ENCODE results near the gene SELP.
A peak's percentile ranks its signal among the peaks of the same experiment; 100 is the strongest.

SELP gene

DNA sequence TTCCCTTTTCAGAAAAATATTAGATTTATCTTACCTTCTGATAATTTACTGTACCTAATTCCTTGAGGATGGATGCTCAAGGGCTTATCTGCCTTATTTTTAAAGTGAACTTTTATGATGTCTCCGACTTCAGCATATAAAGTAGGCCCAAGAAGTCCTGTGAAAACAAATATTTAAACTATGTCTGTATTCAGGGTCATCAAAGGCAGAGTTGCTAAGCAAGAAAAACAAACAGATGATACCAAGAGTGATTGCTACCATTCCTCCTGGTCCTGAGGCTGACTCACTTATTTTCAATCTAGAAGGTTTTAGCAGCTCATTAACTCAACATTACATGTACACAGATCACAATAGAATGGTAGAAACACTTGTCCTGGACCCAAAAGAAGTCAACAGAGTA lies 57.7 kb downstream of the SELP start:
- DNase-seq = no peak

DNA sequence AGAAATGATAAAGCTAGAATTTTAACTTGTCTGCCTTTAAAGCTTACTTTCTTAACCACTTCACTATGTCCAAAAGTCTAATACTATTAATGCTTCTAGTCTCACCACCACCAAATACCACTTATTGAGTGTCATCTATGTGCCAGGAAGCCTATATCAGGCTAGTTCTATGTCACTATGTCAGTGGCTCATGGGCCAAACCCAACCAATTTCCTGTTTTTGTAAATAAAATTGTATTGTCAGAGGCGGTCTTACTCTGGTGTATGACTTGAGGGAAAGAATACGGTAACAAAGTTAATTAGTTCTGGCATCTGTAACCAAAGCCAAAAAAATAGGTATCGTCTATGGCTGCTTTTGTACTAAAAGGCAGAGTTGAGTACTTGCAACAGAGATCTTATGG lies 58.5 kb downstream of the SELP start:
- DNase-seq = no peak

DNA sequence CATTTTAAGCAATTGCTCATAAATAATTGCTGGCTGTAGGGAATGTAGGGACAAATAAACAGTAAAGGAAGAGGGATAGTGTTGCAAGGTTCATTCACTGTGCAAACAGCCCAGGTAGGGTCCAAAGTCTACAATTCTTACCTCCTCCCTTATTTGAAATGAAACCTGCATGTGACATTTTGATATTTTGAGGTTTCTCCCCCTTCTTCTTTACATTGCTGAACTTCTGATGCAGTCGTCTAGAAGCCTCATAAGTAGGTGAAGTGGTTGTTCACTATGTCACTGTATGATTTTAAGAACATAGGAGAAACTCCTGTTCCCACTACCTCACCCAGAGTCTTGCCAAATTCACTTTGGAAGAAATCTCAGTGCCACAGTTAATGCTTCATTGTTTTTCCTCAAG lies 59.8 kb downstream of the SELP start:
- no peak for DNase-seq

DNA sequence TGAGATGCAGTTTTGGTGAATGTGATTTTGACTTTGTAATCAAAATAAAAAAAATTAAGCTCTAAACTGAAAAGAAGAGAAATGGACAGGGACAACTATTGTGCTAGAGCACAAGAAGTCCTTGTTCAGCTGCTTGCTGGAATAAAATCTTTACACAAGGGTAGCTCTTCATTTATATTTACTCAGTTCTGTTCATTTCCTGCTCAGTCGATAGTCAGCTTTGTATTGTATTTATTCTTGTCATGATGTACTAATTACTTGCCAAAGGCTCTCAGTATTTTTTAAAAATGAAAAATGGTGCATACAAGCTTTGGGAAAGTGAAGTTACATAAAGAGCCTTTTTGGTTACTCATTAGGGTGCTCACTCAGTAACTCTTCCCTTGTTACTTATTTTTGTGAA lies 61.4 kb downstream of the SELP start:
- DNase-seq = no peak

DNA sequence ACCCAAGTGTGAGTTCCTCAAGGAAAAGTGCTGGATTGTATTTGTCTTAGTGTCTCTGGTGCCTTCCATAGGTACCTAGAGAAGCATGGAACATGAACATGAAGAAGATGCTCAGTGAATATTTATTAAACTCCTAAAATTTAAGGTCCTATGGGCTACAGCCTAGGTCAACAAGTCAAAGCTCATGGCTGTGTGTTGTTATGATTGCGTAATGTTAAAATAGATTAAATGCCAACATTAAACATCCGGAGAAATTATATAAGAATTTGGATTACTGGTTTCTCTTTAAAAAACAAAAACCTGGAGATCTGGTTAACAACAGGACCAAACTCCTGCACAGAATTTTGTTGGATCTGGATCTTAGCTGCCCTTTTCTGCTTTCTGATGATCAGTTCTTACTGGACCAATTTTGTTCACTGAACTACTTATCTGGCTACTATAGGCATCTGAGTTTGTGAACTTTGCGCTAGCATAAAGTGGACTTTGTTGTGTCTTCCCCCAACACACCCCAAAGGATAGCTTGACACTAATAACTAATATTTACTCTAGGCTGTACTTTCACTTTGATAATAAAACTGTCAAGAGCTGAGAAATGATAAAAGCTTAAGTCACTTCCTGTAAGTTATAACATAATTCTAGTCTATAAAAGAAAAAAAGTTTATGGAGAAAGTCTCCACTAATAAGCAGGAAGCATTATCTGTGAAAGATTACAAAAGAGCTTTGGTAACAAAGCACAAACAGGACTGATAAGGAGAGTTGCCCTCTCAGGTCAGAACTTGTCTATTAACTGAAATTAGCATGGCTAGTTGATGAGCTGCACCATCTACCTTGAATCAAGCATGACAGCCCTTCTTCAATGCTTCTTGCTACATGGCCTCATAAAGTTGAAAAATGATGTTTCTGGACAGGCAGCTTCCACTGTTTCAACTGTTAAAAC lies 64.3 kb downstream of the SELP start:
- no peak for DNase-seq

DNA sequence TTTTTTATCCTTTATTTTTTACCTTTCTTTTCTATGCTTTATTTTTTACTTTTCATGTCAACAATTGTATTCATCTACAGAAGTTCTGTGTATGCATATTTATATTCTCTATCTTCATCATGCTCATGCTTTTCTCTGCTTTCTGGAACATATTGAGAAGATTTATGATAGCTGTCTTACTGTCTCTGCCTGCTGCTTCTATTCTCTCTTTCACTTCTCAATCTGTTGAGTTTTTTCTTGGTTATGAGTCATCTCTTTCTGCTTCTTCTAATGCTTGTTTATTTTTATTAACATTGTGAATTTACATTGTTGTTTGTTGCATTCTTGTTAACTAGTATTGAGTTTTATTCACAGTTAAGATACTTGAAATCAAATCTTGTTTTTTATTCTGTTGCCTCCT lies 66.3 kb downstream of the SELP start:
- DNase-seq = no peak

DNA sequence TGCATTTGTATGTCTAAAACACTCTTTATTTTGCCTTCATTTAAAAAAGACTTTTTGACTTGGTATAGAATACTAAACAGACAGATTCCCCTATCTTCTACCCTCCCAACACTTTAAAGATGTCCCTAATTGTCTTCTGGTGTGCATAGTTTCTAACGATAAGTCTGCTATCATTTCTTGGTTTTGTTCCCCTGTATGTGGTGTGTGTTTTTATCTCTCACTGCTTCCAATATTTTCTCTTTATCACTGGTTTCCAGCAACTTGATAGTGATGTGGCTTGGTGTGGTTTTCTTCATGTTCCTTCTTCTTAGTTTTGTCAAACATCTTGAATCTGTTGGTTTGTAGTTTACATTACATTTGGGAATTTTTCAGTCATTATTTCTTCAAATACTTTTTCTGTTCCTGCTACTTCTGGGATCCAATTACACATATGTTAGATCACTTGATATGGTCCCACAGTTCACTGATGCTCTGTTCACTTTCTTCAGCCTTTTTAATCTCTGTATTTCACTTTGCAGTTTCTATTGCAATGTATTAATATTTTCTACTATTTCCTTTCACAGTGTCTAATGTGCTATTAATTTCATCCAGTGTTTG lies 66.8 kb downstream of the SELP start:
- no peak for DNase-seq

DNA sequence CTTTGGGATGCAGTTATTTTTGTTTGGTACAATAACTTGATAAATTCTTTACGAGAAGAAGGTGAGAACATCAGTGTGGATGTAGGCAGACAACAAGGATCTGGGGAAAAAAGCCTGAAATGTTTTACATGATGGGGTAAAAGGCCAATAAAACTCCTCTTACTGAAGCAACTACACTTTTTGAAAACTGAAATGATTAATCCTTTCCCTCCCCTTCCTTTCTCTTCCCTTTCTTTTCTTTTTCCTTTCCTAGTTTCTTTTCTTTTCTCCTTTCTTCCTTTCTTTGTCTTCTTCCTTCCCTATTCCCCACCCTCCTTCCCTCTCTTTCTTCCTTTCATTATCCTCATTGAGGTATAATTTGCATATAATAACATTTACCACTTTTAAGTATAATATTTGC lies 68.2 kb downstream of the SELP start:
- DNase-seq = no peak

DNA sequence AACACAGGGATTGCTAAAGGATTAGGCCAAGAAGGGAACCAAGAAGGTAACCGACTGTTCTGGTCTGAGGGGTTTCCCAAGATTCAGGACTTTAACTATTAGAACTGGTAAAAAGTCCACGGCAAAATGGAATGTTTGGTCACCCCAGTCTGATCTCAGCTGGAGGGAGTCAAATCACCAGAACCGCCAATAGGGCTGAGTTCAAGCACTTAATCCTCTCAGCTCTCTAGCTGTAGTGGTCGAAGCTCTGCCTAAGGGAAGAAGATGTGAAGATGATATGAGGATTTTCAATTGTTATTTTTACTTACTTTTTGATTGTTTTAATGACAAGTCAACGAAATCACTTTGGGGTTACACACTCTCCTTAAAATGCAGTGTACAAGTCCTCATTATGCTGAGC lies 72.8 kb downstream of the SELP start:
- no peak for DNase-seq

DNA sequence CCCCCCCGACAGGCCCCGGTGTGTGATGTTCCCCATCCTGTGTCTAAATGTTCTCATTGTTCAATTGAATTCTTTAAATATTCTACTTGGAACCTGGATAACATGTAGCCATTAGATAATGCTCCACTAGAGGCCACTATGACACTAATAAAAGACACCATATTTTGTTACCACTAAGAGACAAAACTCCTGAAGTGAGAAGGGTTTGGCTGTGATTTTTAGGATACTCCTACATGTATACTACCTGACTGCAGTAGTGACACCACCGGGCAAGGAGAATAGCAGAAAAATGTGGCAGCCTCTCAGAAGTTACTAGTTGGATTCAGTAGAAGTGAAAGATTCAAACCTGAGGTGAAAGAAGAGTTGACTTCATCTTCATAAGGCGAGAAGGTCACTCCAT lies 79.6 kb downstream of the SELP start:
- peak; percentile 4 for DNase-seq

DNA sequence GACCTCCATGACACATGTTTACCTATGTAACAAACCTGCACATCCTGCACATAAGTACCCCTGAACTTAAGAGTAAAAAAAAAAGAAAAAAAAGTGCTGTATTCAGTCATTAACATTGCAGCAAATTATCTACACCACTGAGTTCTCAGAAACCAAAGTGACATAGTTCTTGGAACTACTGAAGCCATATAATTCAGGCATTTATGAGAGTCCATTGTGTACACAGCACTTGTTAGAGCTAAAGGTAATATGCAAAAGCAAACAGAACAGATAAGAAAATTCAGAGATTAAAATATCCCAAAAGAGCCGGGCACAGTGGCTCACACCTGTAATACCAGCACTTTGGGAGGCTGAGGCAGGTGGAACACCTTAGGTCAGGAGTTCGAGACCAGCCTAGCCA lies 81.6 kb downstream of the SELP start:
- no peak for DNase-seq

DNA sequence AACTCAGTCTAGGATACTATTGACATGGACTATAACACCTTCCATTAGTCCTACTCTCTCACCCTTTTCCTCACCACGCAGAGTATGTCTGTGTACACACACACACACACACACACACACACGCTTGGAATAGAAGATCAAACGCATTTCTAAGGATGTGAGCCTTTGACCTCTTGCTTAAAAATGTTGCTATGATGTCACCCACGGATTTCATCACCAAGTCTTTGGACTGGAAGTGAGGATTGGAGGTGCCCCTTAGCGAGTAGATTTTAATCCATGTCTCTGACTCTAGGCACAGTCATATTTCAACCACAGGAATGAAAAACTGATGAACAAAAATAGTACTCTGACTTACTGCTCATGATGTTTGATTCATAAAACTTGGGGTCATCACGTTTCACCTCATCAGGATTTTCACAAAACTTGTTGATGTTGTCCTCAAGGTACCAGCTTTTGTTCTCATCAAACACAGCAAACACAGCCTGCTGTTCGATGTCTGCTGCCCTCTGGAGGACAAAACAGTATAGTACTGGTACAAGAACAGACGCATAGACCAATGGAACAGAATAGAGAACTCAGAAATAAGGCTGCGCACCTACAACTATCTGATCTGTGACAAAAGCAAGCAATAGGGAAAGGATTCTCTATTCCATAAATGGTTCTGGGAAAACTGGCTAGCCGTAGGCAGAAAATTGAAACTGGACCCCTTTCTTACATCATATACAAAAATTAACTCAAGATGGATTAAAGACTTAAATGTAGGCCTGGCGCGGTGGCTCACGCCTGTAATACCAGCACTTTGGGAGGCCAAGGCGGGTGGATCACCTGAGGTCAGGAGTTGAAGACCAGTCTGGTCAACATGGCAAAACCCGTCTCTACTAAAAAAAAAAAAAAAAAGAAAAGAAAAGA lies 83.6 kb downstream of the SELP start:
- DNase-seq = peak; percentile 62

DNA sequence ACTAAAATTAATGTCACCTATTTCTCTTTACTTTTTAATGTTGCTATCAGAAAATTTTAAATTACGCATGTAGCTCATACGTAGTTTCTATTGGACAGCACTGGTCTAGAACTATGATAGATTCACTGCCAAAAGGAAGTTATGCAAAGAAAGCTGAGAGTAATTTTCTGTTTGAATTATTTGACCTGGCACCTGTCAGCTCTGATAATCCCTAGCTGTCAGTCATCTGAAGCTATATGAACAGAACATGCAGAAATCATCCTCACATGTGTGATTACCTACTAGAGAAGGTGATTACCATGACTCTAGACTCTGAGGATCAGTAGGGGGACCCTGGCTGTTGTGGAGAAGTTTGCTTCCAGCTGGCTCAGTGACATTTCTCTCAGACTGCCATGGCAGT lies 84.5 kb downstream of the SELP start:
- no peak for DNase-seq

DNA sequence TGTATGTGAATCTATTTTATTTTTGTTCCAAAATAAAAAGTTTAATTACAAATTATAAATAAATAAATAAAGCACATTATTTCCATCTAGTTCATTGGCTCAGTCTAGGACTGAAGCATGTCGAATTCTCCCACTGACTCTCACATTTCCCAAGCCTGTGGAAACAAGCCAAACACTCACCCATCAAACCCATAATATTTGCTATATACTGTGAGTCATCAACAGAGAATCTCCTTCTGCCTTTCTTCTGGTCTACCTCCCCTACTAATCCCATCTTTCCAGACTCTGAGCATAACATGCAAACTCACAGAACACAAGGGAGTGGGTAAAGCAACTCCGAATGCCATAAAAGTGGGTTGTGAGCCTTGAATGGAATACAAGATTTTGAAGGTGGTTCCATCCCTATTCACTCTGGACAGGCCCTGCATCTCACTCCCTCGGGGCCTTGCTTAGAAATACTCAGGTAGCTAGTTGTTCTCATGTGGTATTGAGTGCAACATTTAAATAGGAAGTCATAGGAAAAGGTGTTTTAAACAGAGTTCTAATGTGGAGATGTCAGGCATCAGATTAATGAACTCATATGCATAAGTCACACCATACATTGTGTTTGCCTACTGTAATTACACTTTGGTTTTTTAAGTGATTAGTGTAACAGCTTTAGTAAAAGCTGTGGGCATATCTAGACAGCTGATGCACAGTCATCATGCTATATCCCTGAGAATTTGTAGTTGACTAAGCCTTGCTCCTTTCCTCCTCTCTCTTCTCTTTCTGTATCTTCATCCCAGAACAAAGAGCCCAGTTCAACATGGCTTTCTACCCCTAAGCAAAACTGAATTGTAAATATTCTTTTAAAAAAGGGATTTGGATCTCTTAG lies 90.7 kb downstream of the SELP start:
- no peak for DNase-seq

Data from retina (tissue), 1 donor.